H9 (cell line): Measurements from ENCODE around the gene TRABD2B. TPM values are rescaled to one million over a fixed set of nuclear protein-coding genes. Genes with fewer than 3 reads are reported as not detected.

Experiments used
- DNase-seq: peaks from one replicate; pipeline ENCODE4 v3.0.0-alpha.2; 2017
- H2AFZ ChIP-seq: one replicate; pipeline ENCODE4 v1.6.1; 2013; ENCODE audit warnings: mild to moderate bottlenecking, low read length, control low read depth, moderate library complexity
- H2AK5ac ChIP-seq: 2 replicates; pipeline ENCODE4 v1.6.1; 2013; ENCODE audit warnings: low read length, control low read depth, mixed read lengths; ENCODE audit not compliant: insufficient read length
- H2BK120ac ChIP-seq: one replicate; pipeline ENCODE4 v1.6.1; 2013; ENCODE audit warnings: low read depth, mild to moderate bottlenecking, low read length, control low read depth, inconsistent platforms; ENCODE audit not compliant: poor library complexity, severe bottlenecking
- H2BK12ac ChIP-seq: 2 replicates; pipeline ENCODE4 v1.6.1; 2013; ENCODE audit warnings: low read length, control low read depth, mixed read lengths, low read depth; ENCODE audit not compliant: insufficient read length
- H2BK15ac ChIP-seq: 2 replicates; pipeline ENCODE4 v1.6.1; 2013; ENCODE audit warnings: low read depth, low read length, control low read depth
- H2BK20ac ChIP-seq: one replicate; pipeline ENCODE4 v1.6.1; 2013; ENCODE audit warnings: low read depth, mild to moderate bottlenecking, low read length, control low read depth, inconsistent platforms; ENCODE audit not compliant: poor library complexity, severe bottlenecking
- H2BK5ac ChIP-seq: 2 replicates; pipeline ENCODE4 v1.6.1; 2013; ENCODE audit warnings: low read length, control low read depth, mixed read lengths; ENCODE audit not compliant: insufficient read length
- H3K14ac ChIP-seq: 2 replicates; pipeline ENCODE4 v1.6.1; 2013; ENCODE audit warnings: low read length, control low read depth; ENCODE audit not compliant: insufficient read depth
- H3K18ac ChIP-seq: 2 replicates; pipeline ENCODE4 v1.6.1; 2013; ENCODE audit warnings: low read depth, mild to moderate bottlenecking, mixed read lengths, low read length, control low read depth; ENCODE audit not compliant: insufficient read length
- H3K23ac ChIP-seq: 2 replicates; pipeline ENCODE4 v1.6.1; 2013; ENCODE audit warnings: low read length, control low read depth, mixed read lengths, low read depth; ENCODE audit not compliant: insufficient read length
- H3K23me2 ChIP-seq: 2 replicates; pipeline ENCODE4 v1.6.1; 2013; ENCODE audit warnings: low read depth, mild to moderate bottlenecking, mixed read lengths, low read length, control low read depth; ENCODE audit not compliant: insufficient read length, poor library complexity, severe bottlenecking
- H3K27ac ChIP-seq: 2 replicates; pipeline ENCODE4 v1.5.1; 2013; ENCODE audit warnings: low read length, control low read depth, mixed read lengths, low read depth; ENCODE audit not compliant: insufficient read length
- H3K27me3 ChIP-seq: 2 replicates; pipeline ENCODE4 v1.6.1; 2013; ENCODE audit warnings: low read length, control low read depth, inconsistent platforms; ENCODE audit not compliant: insufficient read depth
- H3K4ac ChIP-seq: 2 replicates; pipeline ENCODE4 v1.6.1; 2013; ENCODE audit warnings: low read depth, mild to moderate bottlenecking, control low read depth, inconsistent platforms, low read length, moderate library complexity
- H3K4me1 ChIP-seq: 2 replicates; pipeline ENCODE4 v1.6.1; 2013; ENCODE audit warnings: low read length, control low read depth, inconsistent platforms; ENCODE audit not compliant: insufficient read depth
- H3K4me2 ChIP-seq: 2 replicates; pipeline ENCODE4 v1.6.1; 2013; ENCODE audit warnings: low read length, control low read depth, mixed read lengths; ENCODE audit not compliant: insufficient read length, insufficient read depth
- H3K56ac ChIP-seq: 2 replicates; pipeline ENCODE4 v1.6.1; 2013; ENCODE audit warnings: low read depth, mild to moderate bottlenecking, mixed read lengths, low read length, control low read depth; ENCODE audit not compliant: insufficient read length
- H3K79me1 ChIP-seq: 2 replicates; pipeline ENCODE4 v1.6.1; 2013; ENCODE audit warnings: low read depth, mild to moderate bottlenecking, moderate library complexity, low read length, control low read depth, inconsistent platforms; ENCODE audit not compliant: insufficient read depth, poor library complexity, severe bottlenecking
- H3K79me2 ChIP-seq: 2 replicates; pipeline ENCODE4 v1.6.1; 2013; ENCODE audit warnings: low read length, control low read depth, inconsistent platforms; ENCODE audit not compliant: insufficient read depth
- H3K9ac ChIP-seq: 2 replicates; pipeline ENCODE4 v1.6.1; 2013; ENCODE audit warnings: low read length, control low read depth, mixed read lengths; ENCODE audit not compliant: insufficient read length; ENCODE audit errors: extremely low read depth
- H3K9me3 ChIP-seq: one replicate; pipeline ENCODE4 v1.6.1; 2013; ENCODE audit warnings: low read depth, low read length, inconsistent platforms; ENCODE audit not compliant: control insufficient read depth
- H3T11ph ChIP-seq: one replicate; pipeline ENCODE4 v1.6.1; 2013; ENCODE audit warnings: mild to moderate bottlenecking, low read length, control low read depth, inconsistent platforms
- H4K20me1 ChIP-seq: one replicate; pipeline ENCODE4 v1.6.1; 2013; ENCODE audit not compliant: control insufficient read depth, insufficient read length, insufficient read depth
- H4K5ac ChIP-seq: 2 replicates; pipeline ENCODE4 v1.6.1; 2013; ENCODE audit warnings: low read depth, mild to moderate bottlenecking, mixed read lengths, low read length, control low read depth; ENCODE audit not compliant: insufficient read length
- H4K8ac ChIP-seq: replicated peaks from 2 replicates; pipeline ENCODE4 v1.6.1; 2013; ENCODE audit warnings: low read length, control low read depth, mixed read lengths, low read depth; ENCODE audit not compliant: insufficient read length
- H4K91ac ChIP-seq: 2 replicates; pipeline ENCODE4 v1.6.1; 2013; ENCODE audit warnings: low read depth, mild to moderate bottlenecking, moderate library complexity, mixed read lengths, low read length, control low read depth; ENCODE audit not compliant: insufficient read length
- H3K27ac Mint-ChIP-seq, 3 experiments: 2 replicates in 2 of 3; 3 replicates in 1 of 3; pipeline ENCODE4 v1.8.0; 2020 to 2021; ENCODE audit warnings: mixed read lengths in 3 of 3, mild to moderate bottlenecking in 1 of 3, moderate library complexity in 1 of 3
- H3K27me3 Mint-ChIP-seq: 2 replicates; pipeline ENCODE4 v1.8.0; 2021; ENCODE audit warnings: low read depth, mild to moderate bottlenecking, moderate library complexity, mixed read lengths
- H3K36me3 Mint-ChIP-seq, 3 experiments: 2 replicates in 2 of 3; 3 replicates in 1 of 3; pipeline ENCODE4 v1.8.0; 2020 to 2021; ENCODE audit warnings: low read depth in 3 of 3, mixed read lengths in 3 of 3; ENCODE audit not compliant: insufficient read depth in 1 of 3
- H3K4me1 Mint-ChIP-seq, 2 experiments: 2 replicates each; pipeline ENCODE4 v1.8.0; 2020; ENCODE audit warnings: mixed read lengths in 2 of 2
- H3K4me3 Mint-ChIP-seq, 2 experiments: 2 replicates in 1 of 2; 3 replicates in 1 of 2; pipeline ENCODE4 v1.8.0; 2020 to 2021; ENCODE audit warnings: mild to moderate bottlenecking in 2 of 2, mixed read lengths in 2 of 2, moderate library complexity in 1 of 2
- H3K9me3 Mint-ChIP-seq, 2 experiments: 2 replicates in 1 of 2; 3 replicates in 1 of 2; pipeline ENCODE4 v1.8.0; 2020; ENCODE audit warnings: mild to moderate bottlenecking in 2 of 2, mixed read lengths in 2 of 2, moderate library complexity in 1 of 2
- CTCF ChIP-seq: fragments of 200-600 bp; sonication (generic); conservative IDR thresholded peaks from 3 replicates; pipeline ENCODE4 v1.8.0; 2021; ENCODE audit warnings: antibody characterized with exemption, mild to moderate bottlenecking
- WGBS: extraction: QIAGEN DNeasy Blood & Tissue Kit; methylation state at CpG from one replicate; pipeline ENCODE4 v1.1.7; 2013; ENCODE audit warnings: missing lambda C conversion rate, low lambda C conversion rate, mixed read lengths; ENCODE audit not compliant: insufficient read length; ENCODE audit errors: extremely low coverage; 5-methylcytosine and 5-hydroxymethylcytosine counted together
- total RNA-seq: library from RNA; stranded (reverse); gene quantifications from 2 replicates; pipeline ENCODE4 v1.2.1, GENCODE V29; 2021

The TRABD2B gene
- total RNA-seq, 1 experiment from 2014 or later: 2.3 TPM

- H3K9me3 Mint-ChIP-seq: no peaks in the 10 kb centered on the region
- Histone ChIP-seq H3K9me3 (no peaks in the 10 kb centered on the region), H3K4ac (no peak overlapping the region), H3K14ac (no peak overlapping the region; the same call in 1 of the 2 replicates), H3K4me1 (no peaks in the 10 kb centered on the region; the same call in 1 of the 2 replicates), H3K79me2 (no peaks in the 10 kb centered on the region), H3K56ac (no peak overlapping the region), H3K4me2 (no peak overlapping the region), H3K18ac (no peak overlapping the region), H4K5ac (no peak overlapping the region), H2BK12ac (no peak overlapping the region), H2AFZ (no peak overlapping the region), H3K27me3 (no peaks in the 10 kb centered on the region), H2BK5ac (no peak overlapping the region), H3K79me1 (no peaks in the 10 kb centered on the region), H3T11ph (no peak overlapping the region), H3K23me2 (no peaks in the 10 kb centered on the region), H2AK5ac (no peak overlapping the region), H2BK120ac (no peak overlapping the region), H3K23ac (no peak overlapping the region), H2BK20ac (no peak overlapping the region), H4K8ac (no peak overlapping the region), H3K27ac (no peak overlapping the region), H2BK15ac (no peak overlapping the region), H3K9ac (no peak overlapping the region), H4K91ac (no peak overlapping the region), H4K20me1 (no peaks in the 10 kb centered on the region)
- no CpG with 5 or more reads among the region's 2 CpGs for WGBS
- no peak overlapping the region for H3K4me3 Mint-ChIP-seq
- no peaks in the 10 kb centered on the region for H3K36me3 Mint-ChIP-seq
- no peak for DNase-seq
- peaks cover 65 to 66% of the 10 kb centered on the region in 2 experiments for H3K4me1 Mint-ChIP-seq
- H3K27ac Mint-ChIP-seq: no peak overlapping the region
- H3K27me3 Mint-ChIP-seq: peaks cover 21% of the 10 kb centered on the region
- TF ChIP-seq CTCF: no peak
Measured at GRCh38 chr1:48044311-48044710, 47.1 kb upstream of the TRABD2B start.
